8988T (cell line): ENCODE measurements around the gene SPOUT1.

ENCODE experiments used
- DNase-seq: peaks from one replicate; pipeline ENCODE4 v3.0.0; 2011

Gene SPOUT1

DNA sequence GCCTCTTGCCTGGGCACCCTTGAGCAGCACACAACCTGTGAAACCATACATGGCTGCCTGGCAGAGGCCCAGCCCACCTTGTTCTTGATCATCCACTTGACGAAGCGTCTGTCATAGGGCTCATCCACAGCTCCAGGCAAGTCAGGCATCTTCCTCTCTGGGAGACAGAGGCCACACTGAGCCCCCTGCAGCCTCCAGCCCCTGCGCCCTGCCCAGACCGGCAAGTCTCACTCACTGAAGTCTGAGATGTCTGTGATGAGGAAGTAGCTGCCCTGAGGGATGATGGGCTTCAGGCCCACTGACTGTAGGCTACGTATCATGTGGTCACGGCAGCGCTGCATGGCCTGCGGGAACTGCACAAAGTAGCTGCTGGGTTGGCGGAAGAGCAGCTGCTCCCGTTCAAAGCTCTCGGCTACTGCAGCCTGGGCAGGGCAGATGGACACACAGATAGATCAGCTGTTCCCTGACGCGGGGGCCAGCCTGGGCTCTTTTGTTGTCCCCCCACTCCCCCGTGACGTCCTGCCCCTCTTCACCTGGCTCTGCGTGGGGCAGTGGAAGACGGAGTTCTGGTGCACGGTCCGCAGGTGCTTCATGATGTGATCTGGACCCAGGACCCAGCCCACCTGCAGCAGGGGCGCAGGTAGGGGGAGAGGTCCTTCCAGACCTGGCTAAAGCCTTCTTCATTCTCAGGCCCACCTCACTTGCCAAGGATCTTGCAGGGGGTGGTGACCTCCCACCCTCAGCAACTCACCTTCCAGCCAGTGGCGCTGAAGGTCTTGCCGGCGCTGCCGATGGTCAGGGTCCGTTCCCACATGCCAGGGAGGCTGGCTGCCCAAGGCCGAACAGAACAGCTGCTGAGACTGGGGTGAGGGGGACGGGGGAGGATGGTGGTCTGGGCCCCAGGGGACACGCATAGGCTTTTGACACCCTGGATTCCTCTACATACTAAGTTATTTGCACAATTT is 5.9 kb upstream of the SPOUT1 start:
- no peak for DNase-seq

DNA sequence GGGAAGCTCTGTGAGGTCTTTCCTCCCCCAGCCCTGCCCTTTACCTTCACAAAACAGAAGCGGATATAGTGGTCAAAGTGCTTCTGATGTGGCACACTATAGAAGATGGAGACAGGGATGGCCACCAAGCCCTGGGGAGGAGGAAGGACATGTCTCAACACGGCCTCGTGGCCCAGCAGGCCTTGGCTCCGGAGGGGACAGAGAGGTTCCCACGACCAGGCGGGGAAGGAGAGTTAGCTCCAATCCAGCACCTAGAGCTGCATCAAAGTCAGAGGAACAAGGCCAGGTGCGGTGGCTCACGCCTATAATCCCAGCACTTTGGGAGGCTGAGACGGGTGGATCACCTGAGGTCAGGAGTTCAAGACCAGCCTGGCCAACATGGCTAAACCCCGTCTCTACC is 4.1 kb upstream of the SPOUT1 start:
- DNase-seq = no peak

DNA sequence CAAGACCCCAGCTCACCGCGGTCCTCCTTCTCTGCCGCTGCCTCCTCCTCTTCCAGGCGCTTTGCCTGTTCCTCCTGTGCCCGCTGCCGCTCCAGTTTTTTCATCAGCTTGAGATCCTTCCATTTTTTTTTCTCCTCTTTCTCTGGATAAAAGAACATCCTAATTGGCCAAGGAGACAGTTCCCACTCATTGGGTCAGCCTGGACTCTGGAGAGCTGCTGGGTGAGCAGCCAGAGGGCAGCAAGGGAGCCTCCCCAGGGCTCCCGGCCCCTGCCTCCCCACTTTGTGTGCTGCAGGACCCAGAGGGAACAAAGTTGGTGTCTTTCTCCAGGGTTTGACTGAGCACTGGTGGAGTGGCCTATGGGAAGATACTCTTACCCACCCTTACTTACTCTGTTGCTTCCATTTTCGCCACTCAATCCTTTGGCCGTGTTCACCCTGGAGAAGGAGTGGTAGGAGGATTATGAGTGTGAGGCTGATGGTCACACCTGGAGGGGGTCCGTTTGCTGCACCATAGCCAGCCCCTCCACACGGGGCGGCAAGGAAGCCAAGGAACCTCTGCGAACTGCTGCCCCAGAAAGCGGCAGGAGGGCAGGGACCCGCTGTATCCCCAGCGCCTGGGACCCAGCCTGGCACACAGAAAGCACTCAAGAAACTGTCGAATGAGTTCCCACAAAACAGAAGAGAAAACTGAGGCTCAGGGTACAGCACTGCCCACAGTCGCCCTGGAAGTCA is 708 bp downstream of the SPOUT1 start:
- DNase-seq = peak; percentile 24

DNA sequence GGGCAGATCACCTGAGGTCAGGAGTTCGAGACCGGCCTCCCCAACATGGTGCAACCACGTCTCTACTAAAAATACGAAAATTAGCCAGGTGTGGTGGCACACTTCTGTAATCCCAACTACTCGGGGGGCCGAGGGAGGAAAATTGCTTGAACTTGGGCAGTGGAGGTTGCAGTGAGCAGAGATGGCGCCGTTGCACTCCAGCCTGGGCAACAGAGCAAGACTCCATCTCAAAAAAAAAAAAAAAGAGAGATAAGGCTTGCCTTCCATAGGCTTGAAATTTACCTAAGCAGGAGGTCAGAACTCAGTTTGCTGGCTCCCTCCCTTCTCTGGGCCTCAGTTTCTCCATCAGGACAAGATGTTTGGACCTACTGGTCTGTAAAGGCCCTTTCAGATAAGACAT is 1.3 kb downstream of the SPOUT1 start:
- no peak for DNase-seq

DNA sequence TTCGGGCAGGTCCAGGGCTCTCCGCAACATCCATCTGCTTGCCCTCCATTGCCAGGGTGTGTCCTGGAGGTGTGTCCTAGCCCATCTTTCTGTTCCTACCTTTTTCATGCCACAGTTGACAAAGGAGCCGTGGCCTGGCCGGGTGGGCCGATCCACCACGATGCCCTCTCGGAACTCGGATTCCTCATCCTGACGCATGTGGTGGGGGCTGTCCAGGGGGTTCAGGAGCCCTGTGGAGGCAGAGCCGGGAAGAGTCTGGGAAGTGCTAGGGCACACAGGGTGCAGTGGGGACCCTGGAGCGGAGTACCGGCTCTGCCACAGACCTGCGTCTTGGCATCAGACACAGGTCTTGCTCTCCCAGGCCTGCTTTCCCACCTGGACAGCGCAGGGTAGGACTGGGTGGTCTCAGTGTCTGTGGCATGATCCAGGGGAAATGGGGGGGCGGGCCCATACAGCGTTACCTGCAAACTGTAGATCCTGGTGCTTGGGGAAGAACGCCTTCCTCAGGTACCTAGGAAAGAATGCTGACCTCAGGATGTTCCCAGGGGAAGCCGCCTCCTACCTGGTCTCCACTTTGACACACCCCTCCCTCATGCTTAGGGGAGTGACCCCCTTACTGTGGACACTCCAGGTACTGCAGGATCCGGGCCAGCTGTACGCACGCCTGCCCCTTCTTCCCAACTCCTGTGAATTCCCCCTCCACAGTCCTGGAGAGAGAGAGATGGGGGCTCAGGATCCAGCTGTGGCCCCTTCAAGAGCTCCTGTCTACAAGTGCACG is 3.5 kb downstream of the SPOUT1 start:
- DNase-seq = peak; percentile 62

DNA sequence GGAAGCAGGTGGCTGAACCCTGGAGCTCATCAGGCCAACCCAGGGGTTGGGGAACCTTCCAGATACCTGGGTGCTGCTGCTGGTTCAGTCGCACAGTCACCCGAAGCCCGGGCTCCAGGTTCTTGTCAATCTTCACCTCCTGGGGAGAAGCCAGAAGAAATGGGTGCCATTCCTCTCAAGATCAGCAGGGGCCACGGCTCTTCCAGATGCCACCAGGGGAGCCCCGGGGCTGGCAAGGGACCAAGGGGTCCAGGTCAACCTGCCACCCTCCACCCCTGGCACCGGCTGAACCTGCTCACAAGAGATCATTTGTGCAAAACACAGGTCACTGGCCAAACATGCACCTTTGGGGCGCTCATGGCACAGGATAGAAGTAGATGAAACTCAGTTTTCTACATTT is 4.7 kb downstream of the SPOUT1 start:
- peak; percentile 17 for DNase-seq

DNA sequence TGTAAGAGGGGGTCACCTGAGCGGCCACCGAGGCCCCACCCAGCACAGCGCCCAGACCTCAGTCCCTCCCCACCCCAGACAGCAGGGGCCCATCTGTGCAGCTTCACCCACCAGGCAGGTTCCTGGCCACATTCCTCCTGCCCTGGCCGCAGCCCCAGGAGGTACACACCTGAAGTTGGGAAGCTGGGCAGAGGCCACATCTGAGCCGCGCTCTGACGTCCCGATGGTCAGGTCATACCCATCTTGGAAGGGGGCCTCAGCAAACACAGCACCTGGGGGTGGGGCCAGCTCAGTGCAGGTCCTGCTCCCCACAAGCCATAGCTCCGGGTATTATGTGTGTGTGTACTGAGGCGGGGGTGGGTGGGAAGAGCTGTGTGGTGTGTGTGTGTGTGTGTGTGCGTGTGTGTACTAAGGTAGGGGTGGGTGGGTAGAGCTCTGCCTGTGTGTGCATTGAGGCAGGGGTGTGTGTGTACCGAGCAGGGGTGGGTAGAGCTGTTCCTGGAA is 5.6 kb downstream of the SPOUT1 start:
- DNase-seq = peak; percentile 24

DNA sequence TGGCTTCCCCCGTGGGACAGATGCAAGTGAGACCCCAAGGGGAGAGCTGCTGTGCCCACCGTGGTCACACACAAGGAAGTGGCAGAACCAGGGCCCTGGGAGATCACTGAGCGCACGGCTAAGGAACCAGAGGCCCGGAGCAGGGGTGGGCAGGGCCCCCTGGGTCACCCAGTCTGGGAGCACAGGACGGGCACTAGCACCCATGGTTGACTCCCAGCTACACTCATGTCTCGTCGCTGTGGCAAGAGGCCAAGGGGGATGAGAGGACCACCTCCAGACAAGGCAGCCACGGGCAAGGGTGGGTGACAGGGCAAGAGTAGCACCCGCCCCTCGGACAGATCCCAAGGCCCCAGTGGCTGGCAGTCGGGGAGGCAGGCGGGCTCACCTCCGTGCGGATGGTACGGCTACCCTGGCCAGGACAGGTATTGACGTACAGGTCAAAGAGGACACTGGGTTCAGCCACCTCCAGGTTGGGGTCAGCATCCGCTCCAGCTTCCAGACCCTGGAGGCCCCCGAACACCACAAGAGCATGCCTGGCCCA is 6.2 kb downstream of the SPOUT1 start:
- DNase-seq = no peak

DNA sequence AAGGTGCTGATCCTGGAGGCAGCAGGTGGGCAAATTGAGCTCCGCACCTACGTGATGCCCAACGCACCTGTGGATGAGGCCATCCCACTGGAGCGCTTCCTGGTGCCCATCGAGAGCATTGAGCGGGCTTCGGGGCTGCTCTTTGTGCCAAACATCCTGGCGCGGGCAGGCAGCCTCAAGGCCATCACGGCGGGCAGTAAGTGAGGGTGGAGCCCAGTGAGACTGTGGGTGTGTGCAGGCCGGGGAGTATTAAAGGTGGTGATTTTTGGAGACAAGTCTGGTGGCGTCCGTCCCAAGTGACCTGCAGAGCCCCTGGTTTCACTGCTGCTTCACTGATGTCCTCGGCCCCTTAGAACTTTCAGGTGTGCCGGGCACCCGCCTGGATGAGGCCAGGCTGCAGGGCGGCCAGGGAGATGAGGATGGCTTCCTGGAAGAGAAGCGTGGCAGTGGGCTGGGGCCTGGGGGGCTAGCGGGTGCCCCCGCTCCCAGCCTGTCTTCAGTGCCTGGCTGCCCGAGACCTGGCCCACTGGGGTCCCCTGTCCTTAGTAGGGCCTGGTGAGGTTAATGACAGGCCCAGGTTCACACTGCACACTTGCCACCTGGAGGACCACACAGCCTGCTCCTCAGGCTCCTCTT is 7.1 kb downstream of the SPOUT1 start:
- DNase-seq = no peak

DNA sequence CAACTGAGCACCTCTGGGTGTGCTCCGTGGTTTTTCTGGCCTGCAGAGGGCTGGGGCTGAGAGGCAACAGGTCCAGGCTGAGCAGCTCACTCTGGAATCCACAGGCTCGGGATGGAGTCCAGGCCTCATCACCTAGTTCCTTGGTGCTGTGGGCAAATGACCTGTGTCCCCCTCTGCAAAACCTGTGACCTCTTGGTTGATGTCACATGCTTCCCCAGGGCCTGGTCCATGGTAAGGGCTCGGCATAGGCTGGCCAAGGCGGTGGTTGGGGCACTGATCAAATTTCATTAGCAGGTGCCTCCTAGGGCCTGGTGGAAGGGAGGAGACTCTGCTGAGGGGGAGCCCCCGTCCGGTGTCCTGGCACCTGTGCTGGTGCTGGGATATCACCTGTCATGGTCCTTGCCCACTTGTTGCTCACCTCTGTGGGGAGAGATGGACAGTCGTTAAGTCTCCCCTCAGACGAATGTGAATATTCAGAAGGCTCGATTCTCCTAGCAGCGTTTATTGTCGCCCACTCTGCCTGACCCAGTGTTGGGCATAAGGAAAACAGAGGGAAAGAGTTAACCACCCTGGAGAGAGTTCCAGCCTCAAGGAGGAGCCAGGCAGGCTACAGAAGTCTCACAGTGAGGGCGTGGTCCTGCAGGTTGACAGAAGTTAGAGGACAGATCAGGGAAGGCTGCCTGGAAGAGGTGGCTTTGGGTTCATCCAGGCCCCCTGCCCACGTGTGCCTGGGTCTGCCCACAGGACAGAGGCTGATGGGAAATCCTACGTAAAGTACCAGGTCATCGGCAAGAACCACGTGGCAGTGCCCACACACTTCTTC is 7.8 kb downstream of the SPOUT1 start:
- DNase-seq = no peak

DNA sequence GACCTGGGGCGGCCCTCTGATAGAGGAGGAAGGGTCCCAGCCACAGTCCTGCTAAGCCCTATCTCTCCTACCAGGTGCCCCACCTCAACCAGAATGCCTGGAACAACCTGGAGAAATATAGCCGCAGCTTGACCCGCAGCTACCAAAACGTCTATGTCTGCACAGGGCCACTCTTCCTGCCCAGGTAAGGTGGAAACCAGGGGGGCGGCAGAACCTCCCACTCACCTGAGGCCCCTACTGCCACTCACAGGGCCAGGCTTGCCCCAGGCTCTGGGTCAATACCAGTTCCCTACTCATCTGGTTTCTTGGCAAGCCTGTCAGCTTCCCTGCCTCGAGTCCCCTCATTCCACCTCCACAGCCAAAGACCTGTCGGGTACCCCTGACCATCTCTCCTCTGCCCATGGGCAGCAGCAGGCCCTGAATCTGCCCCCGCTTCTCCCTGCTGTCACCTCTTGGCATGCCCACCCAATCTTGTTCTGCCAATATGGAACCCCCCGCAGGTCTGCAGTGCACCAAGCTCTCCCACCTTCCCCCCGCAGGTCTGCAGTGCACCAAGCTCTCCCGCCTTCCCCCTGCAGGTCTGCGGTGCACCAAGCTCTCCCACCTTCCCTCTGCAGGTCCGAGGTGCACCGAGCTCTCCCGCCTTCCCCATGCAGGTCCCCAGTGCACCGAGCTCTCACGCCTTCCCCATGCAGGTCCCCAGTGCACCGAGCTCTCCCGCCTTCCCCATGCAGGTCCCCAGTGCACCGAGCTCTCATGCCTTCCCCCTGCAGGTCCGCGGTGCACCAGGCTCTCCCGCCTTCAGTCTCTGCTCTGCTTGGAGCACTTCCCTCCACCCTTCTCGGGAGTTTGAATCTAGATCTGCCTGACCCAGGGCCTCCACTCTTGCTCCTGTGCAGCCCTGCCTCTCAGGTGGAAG is 8.7 kb downstream of the SPOUT1 start:
- peak; percentile 21 for DNase-seq

DNA sequence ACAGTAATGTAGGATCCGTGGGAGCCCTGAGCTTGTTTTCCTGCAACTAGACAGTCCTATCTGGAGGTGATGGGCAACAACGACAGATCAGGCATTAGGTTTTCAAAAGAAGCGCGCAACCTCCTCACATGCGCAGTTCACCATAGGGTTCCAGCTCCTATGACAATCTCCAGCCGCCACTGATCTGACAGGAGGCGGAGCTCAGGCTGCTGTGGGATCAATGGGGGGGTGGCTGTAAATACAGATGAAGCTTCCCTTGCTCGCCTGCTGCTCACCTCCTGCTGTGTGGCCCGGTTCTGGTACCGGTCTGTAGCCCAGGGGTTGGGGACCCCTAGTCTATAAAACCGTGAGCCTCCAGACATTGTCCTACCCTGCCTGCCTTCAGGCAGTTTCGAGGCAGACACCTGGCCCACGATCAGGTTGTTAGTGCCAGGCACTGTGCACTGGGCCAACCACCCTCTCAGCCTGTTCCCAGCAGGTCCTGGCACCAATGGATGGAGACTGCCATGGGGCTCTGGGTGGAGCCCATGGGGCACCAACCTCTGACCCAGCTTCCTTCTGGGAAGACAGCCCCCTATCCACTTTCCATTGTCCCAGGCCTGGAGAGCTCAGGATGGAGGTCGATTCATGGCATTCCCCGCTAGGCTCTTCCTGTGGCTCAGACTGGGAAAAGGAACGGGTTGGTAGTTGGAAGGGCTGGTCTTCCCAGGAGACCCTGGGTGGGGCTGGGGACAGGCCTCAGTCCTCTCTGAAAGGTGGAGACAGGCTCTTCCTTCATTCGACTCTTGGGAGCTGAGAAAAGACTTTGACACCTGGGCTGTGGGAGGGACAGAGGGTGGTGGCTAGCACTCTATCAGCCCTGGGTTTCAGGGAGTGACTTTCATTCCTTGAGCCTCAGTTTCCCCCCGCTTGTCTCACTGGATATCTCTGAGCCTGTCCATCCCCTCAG is 9.6 kb downstream of the SPOUT1 start:
- DNase-seq = peak; percentile 25

DNA sequence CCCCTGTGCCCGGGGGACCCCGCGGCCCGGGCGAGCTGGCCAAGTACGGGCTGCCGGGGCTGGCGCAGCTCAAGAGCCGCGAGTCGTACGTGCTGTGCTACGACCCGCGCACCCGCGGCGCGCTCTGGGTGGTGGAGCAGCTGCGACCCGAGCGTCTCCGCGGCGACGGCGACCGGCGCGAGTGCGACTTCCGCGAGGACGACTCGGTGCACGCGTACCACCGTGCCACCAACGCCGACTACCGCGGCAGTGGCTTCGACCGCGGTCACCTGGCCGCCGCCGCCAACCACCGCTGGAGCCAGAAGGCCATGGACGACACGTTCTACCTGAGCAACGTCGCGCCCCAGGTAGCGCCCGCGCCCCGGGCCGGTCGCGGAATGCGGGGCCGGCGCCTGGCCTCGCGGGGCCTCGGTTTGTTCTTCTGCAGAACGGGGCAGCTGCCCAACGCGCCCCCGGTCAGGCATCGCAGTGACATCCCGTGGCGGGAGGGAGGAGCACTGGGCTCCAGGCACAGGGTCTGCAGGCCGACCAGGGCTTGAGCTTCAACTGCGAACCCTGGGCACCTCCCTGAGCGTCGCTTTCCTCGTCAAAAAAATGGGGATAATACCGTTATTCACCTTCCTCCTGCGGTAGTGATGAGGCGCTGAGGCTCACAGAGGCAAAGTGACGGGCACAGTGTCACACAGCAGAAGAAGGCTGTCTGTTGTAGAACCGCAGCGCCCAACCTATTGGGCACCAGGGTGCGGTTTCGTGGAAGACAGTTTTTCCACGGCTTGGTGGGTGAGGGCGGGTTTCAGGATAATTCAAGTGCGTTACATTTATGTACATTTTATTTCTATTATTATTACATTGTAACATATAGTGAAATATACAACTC is 10.5 kb downstream of the SPOUT1 start:
- DNase-seq = peak; percentile 65

DNA sequence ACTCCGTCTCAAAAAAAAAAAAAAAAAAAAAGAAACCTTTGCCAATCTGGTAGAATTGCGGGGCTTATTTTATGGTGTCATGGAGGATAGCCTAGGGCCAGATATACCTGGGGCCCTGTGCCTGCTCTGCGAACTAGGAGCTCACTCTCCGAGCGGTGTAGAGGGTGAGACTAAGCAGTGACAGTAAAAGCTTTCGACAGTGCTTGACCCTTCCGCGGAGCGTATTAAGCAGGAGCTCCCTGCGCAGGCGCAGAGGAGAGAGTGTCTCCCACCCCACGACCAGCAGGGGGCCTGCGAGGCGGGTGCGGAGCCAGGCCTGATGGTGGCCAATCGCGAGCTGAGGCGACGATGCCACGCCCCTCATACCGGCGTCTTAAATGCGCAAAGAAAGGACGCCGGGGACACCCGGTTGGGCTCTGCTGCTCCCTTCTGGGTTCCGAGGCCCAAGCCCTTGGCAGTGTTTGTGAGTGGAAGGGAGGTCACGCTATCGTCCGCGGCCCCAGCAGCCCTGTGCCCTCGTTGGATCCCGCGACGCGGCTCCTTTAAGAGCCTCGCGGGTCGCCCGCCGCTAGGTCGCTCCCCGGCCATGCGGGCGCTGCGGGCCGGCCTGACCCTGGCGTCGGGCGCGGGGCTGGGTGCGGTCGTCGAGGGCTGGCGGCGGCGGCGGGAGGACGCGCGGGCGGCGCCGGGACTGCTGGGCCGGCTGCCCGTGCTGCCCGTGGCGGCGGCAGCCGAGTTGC is 11.3 kb downstream of the SPOUT1 start, which contains the start of gene ENDOG:
ENDOG (plus strand) TSS at position 402 of the 740 bp plus-strand sequence; CDS start at position 587, 185 bp downstream.
- DNase-seq = peak; percentile 99

DNA sequence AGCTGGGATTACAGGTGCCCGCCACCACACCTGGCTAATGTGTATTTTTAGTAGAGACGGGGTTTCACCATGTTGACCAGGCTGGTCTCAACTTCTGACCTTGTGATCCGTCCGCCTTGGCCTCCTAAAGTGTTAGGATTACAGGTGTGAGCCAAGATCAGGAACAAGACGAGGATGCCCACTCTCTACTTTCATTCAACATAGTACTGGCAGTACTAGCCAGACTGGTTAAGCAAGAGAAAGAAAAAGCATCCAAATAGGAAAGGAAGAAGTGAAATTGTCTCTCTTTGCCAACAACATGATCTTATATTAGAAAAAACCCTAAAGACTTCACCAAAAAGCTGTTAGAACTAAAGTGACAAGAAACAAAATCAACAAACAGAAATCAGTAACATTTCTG is 18.7 kb downstream of the SPOUT1 start:
- no peak for DNase-seq

DNA sequence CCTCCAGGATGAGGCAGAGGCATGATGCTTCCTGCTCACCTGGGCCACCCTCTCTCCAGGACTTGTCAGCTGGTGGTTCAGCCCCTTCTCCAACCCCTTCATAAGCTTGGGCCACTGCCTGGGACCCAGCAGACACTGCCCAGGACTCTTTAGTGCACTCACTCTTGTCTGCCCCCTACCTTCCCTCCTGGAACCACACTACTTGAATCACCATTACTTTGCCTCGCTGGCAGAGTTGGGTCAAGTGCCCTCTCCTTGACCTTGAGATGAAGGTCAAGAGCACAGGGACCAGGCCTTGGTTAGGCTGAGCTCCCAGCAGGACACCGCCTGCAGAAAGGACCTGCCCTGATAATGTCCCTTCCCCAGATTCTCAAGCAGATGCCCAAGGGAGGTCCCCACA is 19.8 kb downstream of the SPOUT1 start:
- no peak for DNase-seq

DNA sequence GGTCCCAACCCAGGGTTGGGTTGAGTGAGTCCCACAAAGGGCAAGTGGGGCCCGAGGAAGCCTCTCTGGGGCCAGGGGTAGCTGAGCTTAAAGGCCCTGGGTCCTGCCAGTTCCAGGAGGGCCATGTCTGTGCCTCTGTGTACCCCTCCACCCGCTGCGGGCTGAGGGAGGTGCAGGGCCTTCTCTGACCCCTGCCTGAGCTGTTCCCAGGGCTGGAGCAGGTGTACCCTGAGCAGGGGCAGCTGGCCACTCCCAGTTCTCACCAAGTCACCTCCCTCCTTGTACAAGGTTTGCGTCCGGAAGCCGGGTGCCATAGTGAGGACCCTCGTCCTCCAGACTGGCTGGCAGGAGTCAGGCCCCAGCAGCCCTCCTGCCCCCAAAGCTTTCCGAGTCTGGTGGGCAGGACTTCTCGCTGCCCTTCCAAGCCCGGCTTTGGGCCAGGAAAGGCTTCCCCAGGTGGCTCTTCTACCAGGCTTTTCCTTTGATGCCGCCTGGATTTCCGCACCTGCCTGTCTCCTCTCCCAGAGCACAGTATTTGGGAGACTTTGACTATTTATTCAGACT is 20.5 kb downstream of the SPOUT1 start:
- no peak for DNase-seq
